ENCODE data around the gene C17orf67.

The C17orf67 gene

DNA sequence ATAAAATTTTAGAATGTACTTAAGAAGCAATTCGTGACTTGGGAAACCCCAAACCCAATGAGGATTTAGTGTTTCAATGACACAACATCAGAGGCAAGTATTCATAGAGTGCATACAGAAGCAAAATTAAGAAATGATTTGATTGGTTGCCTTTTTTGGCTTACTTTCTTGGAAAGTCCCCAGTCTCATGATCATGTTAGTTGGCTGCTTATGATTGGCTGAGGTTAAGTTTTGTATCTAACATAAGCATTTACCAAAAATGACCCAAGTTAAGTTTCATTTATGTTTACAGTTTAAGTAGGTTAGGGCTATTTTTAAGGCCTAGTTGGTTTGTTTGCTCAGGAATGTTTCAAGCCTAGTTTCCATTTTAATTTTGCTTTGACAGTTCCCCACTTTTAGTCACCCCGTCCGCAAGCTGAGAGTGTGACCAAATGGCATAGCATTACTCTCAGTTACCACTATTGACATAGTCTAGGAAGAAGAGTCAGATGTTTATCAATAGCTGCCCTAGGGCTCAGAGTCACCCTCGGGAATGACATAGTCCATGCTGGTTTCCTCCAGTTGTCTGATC, 36.4 kb upstream of the C17orf67 start:
- no peak for DNase-seq (ENCODE audit: low read depth in 2 of 2)
- no peak overlapping the region for H3K4me3 ChIP-seq (replicated peaks in 1 of 2; ENCODE audit: low read depth in 2 of 2, low read length in 2 of 2)
- TF ChIP-seq, protein P1, sequence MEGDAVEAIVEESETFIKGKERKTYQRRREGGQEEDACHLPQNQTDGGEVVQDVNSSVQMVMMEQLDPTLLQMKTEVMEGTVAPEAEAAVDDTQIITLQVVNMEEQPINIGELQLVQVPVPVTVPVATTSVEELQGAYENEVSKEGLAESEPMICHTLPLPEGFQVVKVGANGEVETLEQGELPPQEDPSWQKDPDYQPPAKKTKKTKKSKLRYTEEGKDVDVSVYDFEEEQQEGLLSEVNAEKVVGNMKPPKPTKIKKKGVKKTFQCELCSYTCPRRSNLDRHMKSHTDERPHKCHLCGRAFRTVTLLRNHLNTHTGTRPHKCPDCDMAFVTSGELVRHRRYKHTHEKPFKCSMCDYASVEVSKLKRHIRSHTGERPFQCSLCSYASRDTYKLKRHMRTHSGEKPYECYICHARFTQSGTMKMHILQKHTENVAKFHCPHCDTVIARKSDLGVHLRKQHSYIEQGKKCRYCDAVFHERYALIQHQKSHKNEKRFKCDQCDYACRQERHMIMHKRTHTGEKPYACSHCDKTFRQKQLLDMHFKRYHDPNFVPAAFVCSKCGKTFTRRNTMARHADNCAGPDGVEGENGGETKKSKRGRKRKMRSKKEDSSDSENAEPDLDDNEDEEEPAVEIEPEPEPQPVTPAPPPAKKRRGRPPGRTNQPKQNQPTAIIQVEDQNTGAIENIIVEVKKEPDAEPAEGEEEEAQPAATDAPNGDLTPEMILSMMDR (IDR thresholded peaks at IDR 0.05; ENCODE audit: low read depth, low read length) = no peak

DNA sequence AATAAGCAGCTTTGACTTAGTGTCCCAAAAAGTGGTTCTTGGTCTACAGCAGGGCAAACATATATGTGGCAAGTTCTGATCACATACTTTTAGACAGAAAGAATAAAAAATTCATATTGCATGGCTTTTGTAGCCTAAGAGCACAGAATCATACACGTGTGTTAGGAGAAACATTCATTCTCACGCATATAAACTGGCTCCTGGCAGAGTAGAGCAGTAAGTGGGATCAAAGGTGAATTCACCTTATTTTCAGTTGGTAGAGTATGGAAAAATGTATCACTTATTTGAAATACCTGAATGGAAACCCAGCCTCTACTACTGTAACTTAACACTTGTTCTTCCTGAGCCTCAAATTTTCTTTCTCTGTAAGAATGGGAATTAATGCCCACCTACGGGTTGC, 35.0 kb upstream of the C17orf67 start:
- H3K4me3 ChIP-seq (replicated peaks in 1 of 2; ENCODE audit: low read depth in 2 of 2, low read length in 2 of 2) = no peak overlapping the region
- TF ChIP-seq, protein P1 (IDR thresholded peaks at IDR 0.05; ENCODE audit: low read depth, low read length) = no peak
- no peak for DNase-seq (ENCODE audit: low read depth in 2 of 2)

DNA sequence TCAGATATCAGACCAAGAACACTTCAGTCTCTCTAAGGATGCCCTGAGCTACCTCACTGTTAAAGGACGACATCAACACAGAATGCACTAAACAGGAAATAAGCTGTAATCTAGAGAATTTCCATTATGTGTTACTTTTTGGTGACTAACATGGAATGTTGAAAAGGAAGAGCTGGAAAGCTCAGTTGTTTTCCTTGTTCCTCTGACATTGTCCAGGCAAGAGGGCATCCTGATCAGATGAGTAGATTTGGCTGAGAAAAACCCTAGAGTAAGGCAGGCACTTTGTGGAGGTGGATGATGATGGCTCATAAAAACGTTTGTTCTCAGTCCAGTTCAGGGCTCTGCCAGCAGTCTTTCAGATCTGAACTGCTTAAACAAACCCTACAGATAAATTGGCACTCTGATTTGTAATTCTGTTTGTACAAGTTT, 34.2 kb upstream of the C17orf67 start:
- TF ChIP-seq, protein P1 (IDR thresholded peaks at IDR 0.05; ENCODE audit: low read depth, low read length) = no peak
- no peak overlapping the region for H3K4me3 ChIP-seq (replicated peaks in 1 of 2; ENCODE audit: low read depth in 2 of 2, low read length in 2 of 2)
- DNase-seq (ENCODE audit: low read depth in 2 of 2) = peak; percentile 42 to 56

DNA sequence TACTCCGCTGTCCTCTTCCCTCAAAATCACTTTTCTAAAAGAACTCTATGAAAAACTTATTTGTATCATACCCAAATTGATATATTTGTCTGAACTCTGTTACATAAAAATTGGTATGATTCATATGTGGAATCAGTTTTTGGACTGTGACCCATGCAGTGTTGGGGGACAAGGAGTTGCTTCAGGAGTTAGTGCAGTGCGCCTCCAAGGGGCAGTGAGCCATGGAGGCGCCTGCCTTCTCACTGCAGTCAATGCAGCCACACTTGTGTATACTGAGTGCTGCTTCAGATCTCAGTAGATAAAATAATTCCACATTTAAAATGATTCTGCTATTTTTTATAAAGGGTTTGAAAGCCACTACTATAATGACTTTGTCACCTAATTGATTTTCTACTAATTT, 32.8 kb upstream of the C17orf67 start:
- no peak overlapping the region for H3K4me3 ChIP-seq (replicated peaks in 1 of 2; ENCODE audit: low read depth in 2 of 2, low read length in 2 of 2)
- peak in 1 of 2 donors; percentile 5 for DNase-seq (ENCODE audit: low read depth in 2 of 2)
- TF ChIP-seq, protein P1 (IDR thresholded peaks at IDR 0.05; ENCODE audit: low read depth, low read length) = no peak

DNA sequence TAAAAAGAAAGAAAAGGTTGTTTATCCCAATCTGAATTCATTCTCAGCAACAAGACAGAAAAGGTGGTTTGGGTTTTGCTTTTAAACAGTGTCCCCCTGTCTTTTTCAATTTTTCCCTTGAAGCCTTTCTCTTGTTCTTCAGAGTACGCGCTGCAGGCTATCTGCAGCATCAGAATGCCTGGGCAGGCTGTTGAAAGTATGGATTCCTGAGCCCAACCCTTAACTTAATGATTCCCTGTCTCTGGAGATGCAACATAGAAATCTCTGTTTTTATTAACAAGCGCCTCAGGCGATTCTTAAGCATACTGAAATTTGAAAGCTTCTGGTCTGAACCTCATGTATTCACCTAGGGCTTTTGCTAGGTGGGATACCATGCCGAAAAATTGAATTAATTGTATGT, 32.4 kb upstream of the C17orf67 start:
- no peak overlapping the region for H3K4me3 ChIP-seq (replicated peaks in 1 of 2; ENCODE audit: low read depth in 2 of 2, low read length in 2 of 2)
- TF ChIP-seq, protein P1 (IDR thresholded peaks at IDR 0.05; ENCODE audit: low read depth, low read length) = no peak
- DNase-seq (ENCODE audit: low read depth in 2 of 2) = no peak

DNA sequence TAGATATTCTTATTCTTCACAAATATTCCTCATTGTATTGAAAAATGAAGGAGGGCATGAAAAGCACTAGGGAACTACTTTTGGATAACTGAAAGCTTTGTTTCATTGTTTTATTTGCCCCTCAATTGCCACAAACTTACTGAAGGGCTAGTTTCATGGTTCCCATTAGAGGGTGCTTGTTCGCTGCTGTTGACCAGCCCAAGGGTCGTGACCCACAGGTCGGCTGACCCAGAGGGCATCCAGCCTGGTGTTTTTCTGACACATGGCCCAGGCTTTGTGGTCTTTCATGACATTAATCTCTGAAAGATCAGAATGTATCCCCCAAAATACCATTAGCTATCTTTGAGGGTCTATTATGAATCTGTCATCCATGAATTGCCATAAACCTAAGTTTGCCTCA, 30.3 kb upstream of the C17orf67 start:
- TF ChIP-seq, protein P1 (IDR thresholded peaks at IDR 0.05; ENCODE audit: low read depth, low read length) = no peak
- no peak for DNase-seq (ENCODE audit: low read depth in 2 of 2)
- H3K4me3 ChIP-seq (replicated peaks in 1 of 2; ENCODE audit: low read depth in 2 of 2, low read length in 2 of 2) = no peak overlapping the region

DNA sequence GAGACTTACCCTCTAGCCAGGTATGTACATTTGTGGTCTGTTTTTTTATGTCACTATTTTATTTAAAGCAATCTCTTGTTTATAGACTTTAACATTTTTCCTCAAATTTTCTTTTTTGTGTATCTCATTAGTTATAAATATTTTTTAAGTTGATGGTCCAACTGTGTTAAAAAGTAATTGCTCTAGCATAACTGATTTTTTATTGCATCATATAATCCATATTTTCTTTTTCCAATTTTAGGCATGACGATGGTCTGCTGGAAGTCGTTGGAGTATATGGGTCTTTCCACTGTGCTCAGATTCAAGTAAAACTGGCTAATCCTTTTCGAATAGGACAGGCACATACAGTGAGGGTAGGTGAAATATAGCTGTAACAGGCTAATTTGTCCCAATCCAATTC, 28.2 kb upstream of the C17orf67 start:
- DNase-seq (ENCODE audit: low read depth in 2 of 2) = no peak
- H3K4me3 ChIP-seq (replicated peaks in 1 of 2; ENCODE audit: low read depth in 2 of 2, low read length in 2 of 2) = no peak overlapping the region
- TF ChIP-seq, protein P1 (IDR thresholded peaks at IDR 0.05; ENCODE audit: low read depth, low read length) = no peak

All from cardiac fibroblast (primary cell).